Activated T-cell treated with anti-CD3 and anti-CD28 coated beads for 24 hours (primary cell): ENCODE results near the gene C2CD4D.
A peak's percentile ranks its signal among the peaks of the same experiment; 100 is the strongest.

Experiments used
- DNase-seq: peaks from one replicate; pipeline ENCODE4 v3.0.0-alpha.2; 2020; ENCODE audit warnings: low read depth

The C2CD4D gene

GRCh38 chr1:151814426-151814825, 25.2 kb downstream of the C2CD4D start:
- no peak for DNase-seq

- DNase-seq: no peak
Observed at GRCh38 chr1:151813271-151813977, 26.2 kb downstream of the C2CD4D start.

GRCh38 chr1:151811181-151811580, 28.4 kb downstream of the C2CD4D start:
- no peak for DNase-seq

- no peak for DNase-seq
Observed at GRCh38 chr1:151809985-151810556, 29.5 kb downstream of the C2CD4D start.

GRCh38 chr1:151809290-151809984, 30.2 kb downstream of the C2CD4D start:
- no peak for DNase-seq

GRCh38 chr1:151807766-151808165, 31.9 kb downstream of the C2CD4D start:
- DNase-seq: no peak

- no peak for DNase-seq
Observed at GRCh38 chr1:151807131-151807530, 32.5 kb downstream of the C2CD4D start.

- no peak for DNase-seq
Observed at GRCh38 chr1:151806170-151806569, 33.5 kb downstream of the C2CD4D start.

GRCh38 chr1:151805066-151805820, 34.4 kb downstream of the C2CD4D start, which contains the start of gene LINGO4:
TSS of gene LINGO4 (minus strand) at chr1:151805419. CDS start at chr1:151802704, 2,715 bp downstream.
- no peak for DNase-seq

GRCh38 chr1:151803915-151804314, 35.7 kb downstream of the C2CD4D start:
- DNase-seq: no peak

- no peak for DNase-seq
Observed at GRCh38 chr1:151803164-151803563, 36.5 kb downstream of the C2CD4D start.

- DNase-seq: no peak
Observed at GRCh38 chr1:151802372-151802771, 37.2 kb downstream of the C2CD4D start.

GRCh38 chr1:151801846-151802245, 37.8 kb downstream of the C2CD4D start:
- no peak for DNase-seq

GRCh38 chr1:151801310-151801820, 38.3 kb downstream of the C2CD4D start:
- DNase-seq: no peak

GRCh38 chr1:151800830-151801229, 38.8 kb downstream of the C2CD4D start:
- no peak for DNase-seq

GRCh38 chr1:151799179-151800022, 40.2 kb downstream of the C2CD4D start:
- DNase-seq: no peak

GRCh38 chr1:151798571-151798970, 41.0 kb downstream of the C2CD4D start:
- DNase-seq: no peak

GRCh38 chr1:151790940-151791651, 48.5 kb downstream of the C2CD4D start:
- no peak for DNase-seq

GRCh38 chr1:151790071-151790939, 49.3 kb downstream of the C2CD4D start, which contains the start of gene TDRKH:
TSS of gene TDRKH (minus strand) at chr1:151790500. CDS start at chr1:151783022, 7,478 bp downstream.
- DNase-seq: peak; percentile 98
